Measurements from ENCODE around the gene TSSK3. TPM values are rescaled to one million over a fixed set of nuclear protein-coding genes. Genes with fewer than 3 reads are reported as not detected.
A peak's percentile ranks its signal among the peaks of the same experiment; 100 is the strongest.

Gene TSSK3
- total RNA-seq = 1 to 10 TPM; 1.1 to 2.3 TPM

- no peak for ATAC-seq (ENCODE audit: insufficient number of reproducible peaks, low FRiP score, low read depth)
- Histone ChIP-seq H3K9me3 (no peaks in the 10 kb centered on the region), H3K27ac (no peak within 1 kb of the TSS), H3K36me3 (peaks cover 21% of the 10 kb centered on the region), H3K4me3 (peak within 1 kb of the TSS; percentile 66), H3K4me1 (ENCODE audit: control insufficient read depth in 1 of 2, low read depth in 2 of 2) (peaks cover 3 to 14% of the 10 kb centered on the region in 2 donors), H3K27me3 (replicated peaks; ENCODE audit: insufficient read depth) (no peaks in the 10 kb centered on the region)
- no peak for TF ChIP-seq CTCF (IDR thresholded peaks at IDR 0.05)
- DNase-seq (ENCODE audit: low spot score) = no peak
Observed at GRCh38 chr1:32362474-32363313, at the start of gene TSSK3, which contains the start of gene FAM229A. TSS of gene TSSK3 (plus strand) at chr1:32362539. CDS start at chr1:32362702, 163 bp downstream. TSS of gene FAM229A (minus strand) at chr1:32362485. CDS start at chr1:32362091, 394 bp downstream.

DNA sequence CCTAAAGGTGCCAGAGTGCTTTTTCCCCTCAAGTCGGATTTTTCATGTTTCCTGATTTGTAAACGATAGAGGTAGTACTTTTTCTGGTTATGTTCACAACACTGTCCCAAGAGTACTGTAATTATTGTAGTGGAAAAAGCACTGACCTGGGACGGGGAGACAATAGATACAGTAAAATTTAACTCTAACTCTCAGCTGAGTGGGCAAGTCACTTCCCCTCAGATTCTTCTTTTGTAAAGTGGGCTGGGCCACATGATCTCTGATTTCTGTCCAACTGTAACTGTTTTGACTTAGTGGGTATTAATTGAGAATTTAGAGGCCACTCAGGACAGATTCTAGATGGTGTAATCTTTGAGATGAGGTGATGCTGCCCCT is 45.4 kb upstream of the TSSK3 start:
- Histone ChIP-seq H3K9me3 (no peaks in the 10 kb centered on the region), H3K4me1 (ENCODE audit: control insufficient read depth in 1 of 2, low read depth in 2 of 2) (no peaks in the 10 kb centered on the region), H3K36me3 (peaks cover 11% of the 10 kb centered on the region), H3K27ac (no peak overlapping the region), H3K4me3 (no peak overlapping the region), H3K27me3 (replicated peaks; ENCODE audit: insufficient read depth) (no peaks in the 10 kb centered on the region)
- ATAC-seq (ENCODE audit: insufficient number of reproducible peaks, low FRiP score, low read depth) (no peak), DNase-seq (ENCODE audit: low spot score) (no peak)
- no peak for TF ChIP-seq CTCF (IDR thresholded peaks at IDR 0.05)

DNA sequence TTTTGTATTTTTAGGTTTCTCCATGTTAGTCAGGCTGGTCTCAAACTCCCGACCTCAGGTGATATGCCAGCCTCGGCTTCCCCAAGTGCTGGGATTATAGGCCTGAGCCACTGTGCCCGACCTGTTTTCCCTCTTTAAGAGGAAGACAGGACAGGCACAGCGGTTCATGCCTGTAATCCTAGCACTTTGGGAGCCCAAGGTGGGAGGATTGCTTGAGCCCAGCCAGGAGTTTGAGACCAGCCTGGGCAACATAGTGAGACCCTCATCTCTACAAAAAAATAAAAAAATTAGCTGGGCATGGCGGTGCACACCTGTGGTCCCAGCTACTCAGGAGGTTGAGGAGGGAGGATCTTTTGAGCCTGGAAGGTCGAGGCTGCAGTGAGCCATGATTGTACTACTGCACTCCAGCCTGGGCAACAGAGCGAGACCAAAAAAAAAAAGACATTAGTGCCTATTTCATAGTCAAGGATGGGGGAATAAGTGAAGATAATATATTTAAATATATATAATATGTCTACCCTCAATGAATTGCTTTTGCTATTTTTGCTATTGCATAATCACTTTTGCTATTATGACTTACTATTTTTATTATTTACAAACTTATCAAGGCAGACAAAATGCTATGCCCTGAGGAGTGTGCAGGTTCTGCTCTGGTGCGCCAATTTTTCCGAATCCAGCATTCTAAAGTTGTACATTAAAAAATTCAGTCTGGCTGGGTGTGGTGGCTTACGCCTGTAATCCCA is 44.0 kb upstream of the TSSK3 start:
- TF ChIP-seq CTCF (IDR thresholded peaks at IDR 0.05) = no peak
- Histone ChIP-seq H3K4me3 (no peak overlapping the region), H3K27me3 (replicated peaks; ENCODE audit: insufficient read depth) (no peaks in the 10 kb centered on the region), H3K9me3 (no peaks in the 10 kb centered on the region), H3K36me3 (peaks cover 11% of the 10 kb centered on the region), H3K4me1 (ENCODE audit: control insufficient read depth in 1 of 2, low read depth in 2 of 2) (no peaks in the 10 kb centered on the region), H3K27ac (no peak overlapping the region)
- DNase-seq (ENCODE audit: low spot score) = no peak
- ATAC-seq (ENCODE audit: insufficient number of reproducible peaks, low FRiP score, low read depth) = no peak

GRCh38 chr1:32321712-32322291 is 40.5 kb upstream of the TSSK3 start:
- Histone ChIP-seq H3K4me1 (ENCODE audit: control insufficient read depth in 1 of 2, low read depth in 2 of 2) (no peaks in the 10 kb centered on the region), H3K9me3 (no peaks in the 10 kb centered on the region), H3K27ac (no peak overlapping the region), H3K36me3 (peaks cover 12% of the 10 kb centered on the region), H3K4me3 (no peak overlapping the region), H3K27me3 (replicated peaks; ENCODE audit: insufficient read depth) (no peaks in the 10 kb centered on the region)
- ATAC-seq (ENCODE audit: insufficient number of reproducible peaks, low FRiP score, low read depth) = no peak
- TF ChIP-seq CTCF (IDR thresholded peaks at IDR 0.05) = no peak
- no peak for DNase-seq (ENCODE audit: low spot score)

- H3K27ac ChIP-seq = no peak overlapping the region
- no peaks in the 10 kb centered on the region for H3K4me1 ChIP-seq (ENCODE audit: control insufficient read depth in 1 of 2, low read depth in 2 of 2)
- TF ChIP-seq CTCF (IDR thresholded peaks at IDR 0.05) = no peak
- H3K36me3 ChIP-seq = peaks cover 42% of the 10 kb centered on the region
- H3K9me3 ChIP-seq = no peaks in the 10 kb centered on the region
- ATAC-seq (ENCODE audit: insufficient number of reproducible peaks, low FRiP score, low read depth) = no peak
- no peak overlapping the region for H3K4me3 ChIP-seq
- DNase-seq (ENCODE audit: low spot score) = no peak
- no peaks in the 10 kb centered on the region for H3K27me3 ChIP-seq (replicated peaks; ENCODE audit: insufficient read depth)
Observed at GRCh38 chr1:32327204-32327603, 35.1 kb upstream of the TSSK3 start.
